ENCODE results near the gene STAC.

STAC gene

DNA sequence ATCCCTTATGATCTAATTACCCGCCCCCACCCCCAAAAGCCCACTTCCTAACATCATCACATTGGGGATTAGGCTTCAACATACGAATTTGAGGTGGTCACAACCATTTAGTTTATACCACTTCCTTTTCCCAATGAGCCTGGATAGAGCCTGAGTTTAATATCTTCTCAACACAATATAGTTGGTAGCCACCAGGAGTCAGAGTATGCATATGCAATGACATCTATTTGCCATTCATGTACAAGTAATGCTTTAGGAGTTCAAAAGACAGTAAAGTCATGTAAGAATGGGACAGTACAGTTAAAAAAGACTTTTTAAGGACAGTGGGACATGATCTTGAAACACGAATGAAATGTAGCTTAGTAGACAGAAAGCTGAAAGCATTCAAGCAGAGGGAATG, 211.7 kb downstream of the STAC start:
- DNase-seq (ENCODE audit: low read depth in 1 of 2, low spot score in 1 of 2), result no peak
- TF ChIP-seq SPI1 (IDR thresholded peaks at IDR 0.05; ENCODE audit: borderline replicate concordance, low read depth), result no peak
- TF ChIP-seq GABPA (IDR thresholded peaks at IDR 0.05; ENCODE audit: low read depth), result no peak
- no peak for TF ChIP-seq POLR2AphosphoS5 (IDR thresholded peaks at IDR 0.05; ENCODE audit: low read depth)
- TF ChIP-seq, protein P1, sequence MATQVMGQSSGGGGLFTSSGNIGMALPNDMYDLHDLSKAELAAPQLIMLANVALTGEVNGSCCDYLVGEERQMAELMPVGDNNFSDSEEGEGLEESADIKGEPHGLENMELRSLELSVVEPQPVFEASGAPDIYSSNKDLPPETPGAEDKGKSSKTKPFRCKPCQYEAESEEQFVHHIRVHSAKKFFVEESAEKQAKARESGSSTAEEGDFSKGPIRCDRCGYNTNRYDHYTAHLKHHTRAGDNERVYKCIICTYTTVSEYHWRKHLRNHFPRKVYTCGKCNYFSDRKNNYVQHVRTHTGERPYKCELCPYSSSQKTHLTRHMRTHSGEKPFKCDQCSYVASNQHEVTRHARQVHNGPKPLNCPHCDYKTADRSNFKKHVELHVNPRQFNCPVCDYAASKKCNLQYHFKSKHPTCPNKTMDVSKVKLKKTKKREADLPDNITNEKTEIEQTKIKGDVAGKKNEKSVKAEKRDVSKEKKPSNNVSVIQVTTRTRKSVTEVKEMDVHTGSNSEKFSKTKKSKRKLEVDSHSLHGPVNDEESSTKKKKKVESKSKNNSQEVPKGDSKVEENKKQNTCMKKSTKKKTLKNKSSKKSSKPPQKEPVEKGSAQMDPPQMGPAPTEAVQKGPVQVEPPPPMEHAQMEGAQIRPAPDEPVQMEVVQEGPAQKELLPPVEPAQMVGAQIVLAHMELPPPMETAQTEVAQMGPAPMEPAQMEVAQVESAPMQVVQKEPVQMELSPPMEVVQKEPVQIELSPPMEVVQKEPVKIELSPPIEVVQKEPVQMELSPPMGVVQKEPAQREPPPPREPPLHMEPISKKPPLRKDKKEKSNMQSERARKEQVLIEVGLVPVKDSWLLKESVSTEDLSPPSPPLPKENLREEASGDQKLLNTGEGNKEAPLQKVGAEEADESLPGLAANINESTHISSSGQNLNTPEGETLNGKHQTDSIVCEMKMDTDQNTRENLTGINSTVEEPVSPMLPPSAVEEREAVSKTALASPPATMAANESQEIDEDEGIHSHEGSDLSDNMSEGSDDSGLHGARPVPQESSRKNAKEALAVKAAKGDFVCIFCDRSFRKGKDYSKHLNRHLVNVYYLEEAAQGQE (IDR thresholded peaks at IDR 0.05; ENCODE audit: insufficient replicate concordance, low read depth), result no peak
- TF ChIP-seq, protein P2, sequence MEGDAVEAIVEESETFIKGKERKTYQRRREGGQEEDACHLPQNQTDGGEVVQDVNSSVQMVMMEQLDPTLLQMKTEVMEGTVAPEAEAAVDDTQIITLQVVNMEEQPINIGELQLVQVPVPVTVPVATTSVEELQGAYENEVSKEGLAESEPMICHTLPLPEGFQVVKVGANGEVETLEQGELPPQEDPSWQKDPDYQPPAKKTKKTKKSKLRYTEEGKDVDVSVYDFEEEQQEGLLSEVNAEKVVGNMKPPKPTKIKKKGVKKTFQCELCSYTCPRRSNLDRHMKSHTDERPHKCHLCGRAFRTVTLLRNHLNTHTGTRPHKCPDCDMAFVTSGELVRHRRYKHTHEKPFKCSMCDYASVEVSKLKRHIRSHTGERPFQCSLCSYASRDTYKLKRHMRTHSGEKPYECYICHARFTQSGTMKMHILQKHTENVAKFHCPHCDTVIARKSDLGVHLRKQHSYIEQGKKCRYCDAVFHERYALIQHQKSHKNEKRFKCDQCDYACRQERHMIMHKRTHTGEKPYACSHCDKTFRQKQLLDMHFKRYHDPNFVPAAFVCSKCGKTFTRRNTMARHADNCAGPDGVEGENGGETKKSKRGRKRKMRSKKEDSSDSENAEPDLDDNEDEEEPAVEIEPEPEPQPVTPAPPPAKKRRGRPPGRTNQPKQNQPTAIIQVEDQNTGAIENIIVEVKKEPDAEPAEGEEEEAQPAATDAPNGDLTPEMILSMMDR (IDR thresholded peaks at IDR 0.05; ENCODE audit: insufficient read depth, low read length), result no peak
- H3K27me3 ChIP-seq (ENCODE audit: insufficient read depth, poor library complexity, severe bottlenecking), result no peaks in the 10 kb centered on the region

DNA sequence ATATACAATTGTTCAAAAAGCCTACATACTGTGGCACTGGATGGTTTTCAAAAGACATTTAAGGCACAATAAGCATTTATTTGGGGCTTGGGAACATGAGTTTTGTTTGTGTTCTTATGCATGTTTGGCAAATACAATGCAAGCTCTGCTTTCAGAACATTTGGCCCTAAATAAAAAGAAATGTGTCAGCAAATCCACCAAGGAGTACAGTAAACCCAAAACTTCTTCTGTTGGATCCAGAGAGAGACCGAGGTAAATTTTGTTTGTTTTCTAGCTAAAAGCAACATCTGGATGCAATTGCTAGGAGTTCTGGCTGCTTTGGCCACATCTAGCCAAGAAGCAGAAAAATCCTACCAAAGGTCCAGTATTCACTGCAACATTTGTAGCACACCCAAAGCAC, 215.2 kb downstream of the STAC start:
- Histone ChIP-seq H3K27ac (replicated peaks) (no peak overlapping the region), H3K4me3 (replicated peaks; ENCODE audit: insufficient read depth, low read length) (no peak overlapping the region), H3K27me3 (ENCODE audit: insufficient read depth, poor library complexity, severe bottlenecking) (no peaks in the 10 kb centered on the region)
- no peak for DNase-seq (ENCODE audit: low read depth in 1 of 2, low spot score in 1 of 2)
- TF ChIP-seq, protein P2 (IDR thresholded peaks at IDR 0.05; ENCODE audit: insufficient read depth, low read length), result no peak
- no peak for TF ChIP-seq SPI1 (IDR thresholded peaks at IDR 0.05; ENCODE audit: borderline replicate concordance, low read depth)
- TF ChIP-seq, protein P1 (IDR thresholded peaks at IDR 0.05; ENCODE audit: insufficient replicate concordance, low read depth), result no peak
- no peak for TF ChIP-seq GABPA (IDR thresholded peaks at IDR 0.05; ENCODE audit: low read depth)
- TF ChIP-seq POLR2AphosphoS5 (IDR thresholded peaks at IDR 0.05; ENCODE audit: low read depth), result no peak

More for the DNA sequence above, 211.7 kb downstream of the STAC start:
- Histone ChIP-seq H3K27ac (replicated peaks) (no peak overlapping the region), H3K4me3 (replicated peaks; ENCODE audit: insufficient read depth, low read length) (no peak overlapping the region)

DNA sequence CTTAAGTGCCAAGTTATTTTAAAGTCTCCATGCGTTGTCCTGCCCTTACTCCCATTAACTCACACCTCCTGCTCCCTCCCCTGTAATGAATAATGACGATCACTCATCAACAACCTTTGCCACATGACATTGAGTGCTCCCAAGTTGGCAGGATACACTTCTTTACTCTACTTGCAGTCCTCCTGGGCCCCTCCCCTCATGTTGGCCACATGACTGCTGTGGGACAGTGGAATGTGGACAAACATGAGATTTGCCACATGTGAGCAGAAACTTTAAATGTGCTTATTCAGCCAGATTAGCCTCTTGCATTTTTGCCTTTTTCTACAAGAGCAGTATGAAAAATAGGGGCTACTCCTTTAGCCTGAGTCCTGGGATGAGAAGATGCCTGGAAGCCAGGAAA, 216.1 kb downstream of the STAC start:
- TF ChIP-seq GABPA (IDR thresholded peaks at IDR 0.05; ENCODE audit: low read depth) (no peak), POLR2AphosphoS5 (IDR thresholded peaks at IDR 0.05; ENCODE audit: low read depth) (no peak), SPI1 (IDR thresholded peaks at IDR 0.05; ENCODE audit: borderline replicate concordance, low read depth) (no peak)
- TF ChIP-seq, protein P2 (IDR thresholded peaks at IDR 0.05; ENCODE audit: insufficient read depth, low read length), result no peak
- TF ChIP-seq, protein P1 (IDR thresholded peaks at IDR 0.05; ENCODE audit: insufficient replicate concordance, low read depth), result no peak
- DNase-seq (ENCODE audit: low read depth in 1 of 2, low spot score in 1 of 2), result no peak
- Histone ChIP-seq H3K4me3 (replicated peaks; ENCODE audit: insufficient read depth, low read length) (no peak overlapping the region), H3K27ac (replicated peaks) (no peak overlapping the region), H3K27me3 (ENCODE audit: insufficient read depth, poor library complexity, severe bottlenecking) (no peaks in the 10 kb centered on the region)
